ENCODE measurements around the gene GNAO1.

GNAO1 gene

DNA sequence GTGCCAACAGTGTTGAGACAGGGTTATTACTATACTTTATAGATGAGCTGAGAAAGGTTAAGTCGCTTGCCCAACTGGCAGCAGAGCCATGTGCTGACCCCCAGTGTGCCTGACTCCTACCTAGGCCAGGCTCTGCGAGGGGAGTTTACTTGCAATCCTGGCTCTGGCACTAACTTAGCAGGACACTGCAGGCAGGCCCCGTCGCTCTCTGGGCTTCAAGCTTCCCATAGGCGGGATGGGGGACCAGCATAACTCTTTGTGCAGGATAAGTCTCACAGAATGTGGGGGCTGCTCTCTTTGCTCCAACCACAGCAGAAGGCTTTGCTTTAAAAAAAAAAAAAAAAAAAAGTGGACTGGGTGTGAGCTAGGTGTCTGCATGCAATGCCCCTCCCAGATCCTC, 102.7 kb downstream of the GNAO1 start:
- DNase-seq (ENCODE audit: low read depth): no peak

DNA sequence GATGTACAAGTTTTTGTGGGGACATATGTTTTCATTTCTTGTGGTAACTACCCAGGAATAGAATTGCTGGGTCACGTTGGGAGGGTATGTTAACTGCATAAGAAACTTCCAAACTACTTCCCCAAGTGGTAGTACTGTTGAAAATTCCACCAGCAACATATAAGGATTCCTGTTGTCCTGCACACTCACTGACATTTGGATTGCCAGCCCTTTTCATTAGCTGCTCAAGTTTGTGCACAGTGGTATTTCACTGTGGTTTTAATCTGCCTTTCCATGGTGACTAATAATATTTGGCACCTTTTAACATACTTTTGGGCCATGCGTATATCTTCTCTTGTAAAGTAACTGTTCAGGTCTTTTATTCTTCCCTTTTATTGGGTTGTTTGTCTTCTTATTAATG, 103.3 kb downstream of the GNAO1 start:
- DNase-seq (ENCODE audit: low read depth): no peak

DNA sequence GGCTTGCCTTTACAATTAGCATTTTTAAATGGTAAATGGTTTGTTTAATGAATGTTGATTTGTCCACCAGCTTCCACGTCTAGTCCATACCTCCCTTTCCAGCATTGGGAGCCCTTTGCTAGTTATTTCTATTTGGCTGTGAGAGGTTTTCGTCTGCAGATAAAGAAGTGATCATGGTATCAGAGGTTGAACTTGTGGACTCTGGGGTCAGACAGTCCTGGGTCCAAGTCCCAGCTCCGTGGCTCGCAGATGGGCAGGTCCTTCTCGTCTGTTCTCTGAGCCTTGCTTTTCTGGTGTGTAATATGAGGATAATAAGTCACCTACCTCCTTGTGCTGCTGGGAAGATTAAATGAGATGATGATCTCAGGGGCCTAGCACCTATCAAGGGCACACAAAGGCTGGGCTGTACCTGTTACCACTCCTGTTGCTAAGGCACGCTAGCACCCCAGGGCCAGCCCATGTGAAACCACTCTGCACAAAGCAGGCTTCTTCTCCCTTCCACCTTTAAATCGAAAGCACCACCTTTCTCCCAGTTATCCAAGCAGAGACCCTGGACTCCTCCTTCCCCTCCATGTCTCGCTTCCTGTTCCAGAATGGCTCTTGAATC, 103.9 kb downstream of the GNAO1 start:
- DNase-seq (ENCODE audit: low read depth): no peak

DNA sequence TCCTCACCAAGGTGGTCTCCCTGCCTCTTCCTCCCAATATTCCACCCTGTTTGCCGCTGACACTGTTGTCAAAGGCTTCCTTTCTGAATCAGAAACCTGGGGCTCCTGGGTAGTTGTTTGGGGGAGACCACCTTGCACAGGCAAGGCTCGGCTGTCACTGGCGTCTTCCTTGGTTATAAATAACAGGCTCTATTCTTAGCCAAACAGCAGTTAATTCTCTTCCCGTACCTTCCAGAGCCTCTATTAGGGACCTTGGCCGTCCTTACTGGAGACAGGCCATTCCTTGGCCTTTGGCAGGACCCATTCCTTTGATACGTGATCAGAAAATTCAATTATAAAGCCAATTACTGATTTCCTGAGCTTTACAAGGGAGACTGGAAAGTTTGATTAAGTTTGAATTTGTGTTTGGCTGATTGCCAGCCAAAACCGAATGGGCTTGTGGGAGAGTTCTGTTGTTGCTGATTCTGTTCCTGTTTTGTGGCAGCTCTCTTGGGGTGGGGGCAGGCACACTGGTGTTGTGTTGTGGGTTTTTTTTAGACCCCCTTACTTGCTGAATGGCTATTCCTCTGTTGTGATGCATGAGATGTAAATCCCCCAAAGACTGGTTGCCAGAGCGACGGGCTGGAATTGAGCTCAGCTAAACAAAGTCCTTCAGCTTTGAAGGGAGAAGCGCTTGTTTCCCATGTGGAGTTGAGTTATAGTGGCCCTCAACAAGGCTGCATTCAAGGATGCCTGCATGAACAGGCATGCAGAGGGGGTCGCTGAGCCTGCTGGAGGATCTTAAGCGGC, 104.6 kb downstream of the GNAO1 start:
- no peak for DNase-seq (ENCODE audit: low read depth)

DNA sequence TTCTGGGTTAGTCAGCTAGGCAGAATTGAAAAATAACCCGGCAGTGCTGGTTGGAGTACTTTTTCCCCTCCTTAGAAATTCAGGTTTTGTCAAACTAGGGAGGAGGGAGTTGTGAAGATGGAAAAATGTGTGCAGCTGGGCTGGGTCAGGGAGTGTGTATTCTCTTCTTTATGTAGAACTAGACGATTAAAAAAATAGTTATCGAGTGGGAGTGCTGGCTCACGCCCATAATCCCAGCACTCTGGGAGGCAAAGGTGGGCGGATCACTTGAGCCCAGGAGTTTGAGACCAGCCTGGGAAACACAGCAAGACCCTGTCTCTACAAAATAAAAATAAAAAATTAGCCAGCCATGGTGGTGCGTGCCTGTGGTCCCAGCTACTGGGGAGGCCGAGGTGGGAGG, 106.4 kb downstream of the GNAO1 start:
- DNase-seq (ENCODE audit: low read depth): no peak

DNA sequence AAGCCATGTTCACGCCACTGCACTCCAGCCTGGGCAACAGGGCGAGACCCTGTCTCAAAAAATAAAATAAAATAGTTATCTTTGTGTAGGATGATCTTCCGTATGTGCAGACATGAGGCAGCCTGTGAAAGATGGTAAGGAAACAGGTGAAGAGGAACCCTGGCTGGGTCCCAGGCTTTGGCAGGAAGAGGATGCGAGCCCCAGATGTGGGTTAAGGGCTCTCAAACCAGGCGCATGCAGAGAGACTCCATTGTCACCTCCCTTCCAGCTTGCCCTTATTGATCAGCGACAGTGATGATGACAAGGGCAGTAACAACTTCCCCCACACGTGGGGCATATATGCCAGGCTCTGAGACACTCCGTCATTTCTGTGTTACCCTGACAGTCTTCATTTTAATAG, 106.8 kb downstream of the GNAO1 start:
- DNase-seq (ENCODE audit: low read depth): no peak

DNA sequence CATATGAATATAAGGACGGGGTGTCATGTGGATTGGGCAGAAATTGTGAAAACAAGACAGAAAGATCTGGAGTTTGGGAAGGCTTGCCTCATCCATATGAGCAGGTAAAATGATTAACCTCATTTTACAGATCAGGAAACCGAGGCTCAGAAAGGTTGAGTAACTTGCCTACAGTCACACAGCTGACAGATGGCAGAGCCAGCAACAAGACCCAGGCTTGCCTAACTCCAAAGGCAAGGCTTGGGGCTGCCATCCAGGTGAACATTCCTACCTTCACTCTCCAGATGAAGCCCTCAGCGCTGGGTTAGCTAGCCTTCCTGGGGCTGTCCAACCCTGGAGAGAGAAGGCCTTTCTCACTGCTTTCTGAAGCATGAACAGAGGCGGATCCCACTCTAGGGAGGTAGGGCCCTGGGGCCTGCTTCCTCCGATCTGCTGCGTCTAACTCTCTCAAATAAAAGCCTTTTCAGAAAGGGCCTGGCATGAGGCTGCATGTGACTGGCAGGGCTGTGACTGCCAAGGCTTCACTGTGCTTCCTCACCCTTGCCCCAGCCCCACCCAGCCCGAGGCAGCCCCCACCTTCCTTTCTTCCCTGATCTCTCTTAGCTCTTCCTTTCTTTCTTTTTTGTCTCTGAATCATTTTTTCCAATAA, 107.8 kb downstream of the GNAO1 start:
- no peak for DNase-seq (ENCODE audit: low read depth)

DNA sequence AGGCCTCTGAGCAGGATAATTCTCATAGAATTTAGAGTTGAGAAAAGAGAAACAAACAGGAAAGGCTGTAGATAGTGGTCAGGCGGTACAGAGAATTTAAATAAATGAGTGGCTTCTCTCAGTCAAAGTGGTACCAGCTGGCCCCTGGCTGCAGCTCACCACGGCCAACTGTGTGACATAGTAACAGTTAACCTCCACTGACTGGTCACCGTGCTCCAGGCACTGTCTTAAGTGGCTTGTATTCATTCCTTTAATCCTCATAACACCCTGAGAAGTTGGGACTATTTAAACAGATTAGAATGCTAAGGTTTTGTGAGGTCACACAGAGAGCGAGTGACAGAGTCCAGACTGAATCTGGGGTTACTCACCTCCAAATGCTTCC, 108.9 kb downstream of the GNAO1 start:
- no peak for DNase-seq (ENCODE audit: low read depth)

DNA sequence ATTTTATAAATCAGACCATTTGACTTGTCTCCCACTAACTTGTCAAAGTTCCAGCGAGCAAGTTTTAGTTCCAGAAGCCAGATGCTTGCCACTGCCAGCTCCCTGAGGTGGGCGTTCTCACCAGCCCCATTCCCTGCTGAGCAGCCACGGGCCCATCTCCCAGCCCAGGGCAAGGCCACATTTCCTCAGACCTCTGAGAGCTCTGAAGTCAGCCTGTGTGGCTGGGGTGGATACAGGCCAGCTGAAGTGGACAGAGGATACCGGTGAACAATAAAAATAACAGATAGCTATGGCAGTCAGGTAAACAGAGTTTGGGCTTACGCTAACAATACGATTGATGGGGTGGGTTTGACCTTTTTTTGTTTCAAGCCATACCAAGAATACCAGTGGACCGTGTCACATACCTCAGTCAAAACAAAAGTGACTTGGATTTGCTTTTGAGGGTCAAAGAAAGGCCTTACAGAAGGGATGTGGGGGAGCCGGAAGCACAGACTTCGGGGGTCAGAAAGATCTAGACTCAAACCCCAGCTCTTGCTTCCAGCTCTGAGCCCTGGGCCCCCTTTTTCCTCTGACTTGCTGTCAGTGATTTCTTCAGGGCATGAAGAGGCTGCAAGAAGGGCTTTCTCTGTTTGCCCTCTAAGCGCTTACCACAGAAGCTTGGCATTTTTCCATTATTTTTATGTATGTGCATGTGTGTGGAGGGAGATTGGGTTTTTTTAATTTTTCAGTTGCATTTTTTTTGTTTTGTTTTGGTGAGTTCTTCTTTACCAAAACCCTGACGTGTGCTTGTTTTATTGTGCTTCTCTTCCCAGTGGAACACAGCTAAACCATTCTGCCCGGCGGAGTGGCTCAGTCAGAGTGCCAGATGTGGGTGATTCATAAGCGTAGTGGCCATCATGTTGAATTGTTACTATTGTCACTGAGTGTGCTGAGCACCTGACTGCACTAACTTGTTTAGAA, 109.9 kb downstream of the GNAO1 start:
- DNase-seq (ENCODE audit: low read depth): no peak

DNA sequence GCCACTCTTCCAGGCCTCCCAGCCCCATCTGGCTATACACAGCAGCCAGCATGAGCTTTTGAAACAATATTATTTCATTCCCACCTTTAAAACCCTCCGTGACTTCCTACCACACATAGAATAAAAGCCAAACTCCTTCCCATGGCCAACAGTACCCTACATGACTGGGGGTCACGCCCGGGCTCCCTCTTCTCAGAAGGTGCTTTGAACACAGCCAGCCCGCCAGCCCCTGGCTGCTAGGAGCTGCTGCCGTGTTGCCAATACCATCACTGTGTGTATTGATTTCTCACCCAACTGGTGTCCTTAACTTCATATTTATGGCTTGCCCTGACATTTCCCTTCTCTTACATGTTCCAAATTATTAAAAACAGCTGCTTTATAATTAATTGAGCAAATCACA, 111.2 kb downstream of the GNAO1 start:
- no peak for DNase-seq (ENCODE audit: low read depth)

DNA sequence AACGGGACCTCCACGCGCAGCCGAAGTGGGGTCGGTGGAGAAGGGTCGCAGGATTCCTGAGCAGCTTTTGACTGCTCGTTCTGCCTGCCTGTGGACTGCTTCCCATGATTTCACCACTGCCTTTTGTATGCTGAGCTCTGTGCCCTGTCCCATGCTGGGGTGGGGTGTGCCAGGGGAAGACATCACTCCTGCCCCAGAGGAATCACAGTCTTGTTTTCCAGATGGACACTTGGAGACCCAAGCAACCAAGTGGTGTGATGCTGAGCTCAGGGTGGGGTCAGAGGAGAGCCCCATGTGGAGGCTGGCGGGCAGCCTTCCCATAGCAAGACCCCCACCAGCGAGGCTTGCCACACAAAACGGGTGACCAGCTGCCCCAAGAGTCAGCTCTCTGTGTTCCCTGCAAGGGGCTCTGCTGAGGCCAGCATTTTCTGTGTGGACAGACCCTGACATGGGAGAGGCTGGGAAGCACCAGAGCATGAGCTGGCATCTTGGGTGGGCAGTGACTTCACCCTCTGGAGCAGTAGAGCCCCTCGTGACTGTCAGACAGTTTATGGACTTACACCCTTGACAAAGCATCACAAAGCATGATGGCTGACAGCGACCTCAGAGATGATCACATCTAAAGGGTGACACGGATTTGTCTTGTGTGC, 111.9 kb downstream of the GNAO1 start:
- no peak for DNase-seq (ENCODE audit: low read depth)

DNA sequence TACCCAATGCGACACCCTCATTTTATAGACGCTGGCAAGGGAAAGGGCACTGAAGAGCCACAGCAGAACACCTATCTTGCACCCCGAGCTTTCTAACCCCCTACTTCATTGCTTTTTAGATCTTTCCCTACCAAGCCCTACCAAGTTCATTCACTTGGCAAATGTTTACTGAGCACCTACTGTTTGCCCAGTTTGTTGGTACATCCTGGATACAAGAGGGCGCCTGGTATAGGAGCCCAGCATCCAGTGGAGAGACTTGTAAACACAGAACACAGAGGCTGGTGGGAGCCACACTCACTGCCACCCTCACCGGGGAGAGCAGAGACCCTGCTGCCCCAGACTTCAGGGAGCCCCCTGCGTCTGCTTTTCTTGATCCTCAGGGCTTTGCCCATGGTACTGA, 112.6 kb downstream of the GNAO1 start:
- no peak for DNase-seq (ENCODE audit: low read depth)

DNA sequence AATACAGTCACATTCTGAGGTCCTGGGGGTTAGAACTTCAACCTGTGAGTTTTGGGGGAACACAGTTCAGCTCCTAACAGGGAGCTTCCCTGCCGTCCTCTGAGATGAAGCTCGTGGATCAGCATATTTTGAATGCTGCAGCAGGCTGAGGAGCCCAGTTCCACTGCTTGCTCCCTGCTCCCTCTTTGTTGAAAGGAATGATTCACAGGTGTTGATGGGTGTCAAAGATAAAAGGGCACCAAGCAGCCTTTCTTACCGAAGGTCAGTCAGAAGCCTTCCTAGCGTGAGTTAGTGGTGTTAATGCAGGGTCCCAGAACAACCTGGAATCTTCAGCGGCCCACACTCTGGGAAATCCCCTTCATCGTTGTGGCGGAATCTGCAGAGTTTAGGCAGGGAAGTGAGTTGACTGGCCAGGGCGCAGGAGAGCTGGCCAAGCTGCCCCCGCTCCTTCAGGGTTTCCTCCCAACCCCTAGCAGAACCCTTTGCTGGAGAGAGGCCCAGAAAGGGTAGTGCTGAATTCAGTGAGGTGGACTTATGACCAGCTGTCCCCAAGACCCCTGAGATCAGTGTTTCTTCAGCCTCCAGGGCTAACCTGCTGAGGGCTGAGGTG, 114.8 kb downstream of the GNAO1 start:
- DNase-seq (ENCODE audit: low read depth): no peak

DNA sequence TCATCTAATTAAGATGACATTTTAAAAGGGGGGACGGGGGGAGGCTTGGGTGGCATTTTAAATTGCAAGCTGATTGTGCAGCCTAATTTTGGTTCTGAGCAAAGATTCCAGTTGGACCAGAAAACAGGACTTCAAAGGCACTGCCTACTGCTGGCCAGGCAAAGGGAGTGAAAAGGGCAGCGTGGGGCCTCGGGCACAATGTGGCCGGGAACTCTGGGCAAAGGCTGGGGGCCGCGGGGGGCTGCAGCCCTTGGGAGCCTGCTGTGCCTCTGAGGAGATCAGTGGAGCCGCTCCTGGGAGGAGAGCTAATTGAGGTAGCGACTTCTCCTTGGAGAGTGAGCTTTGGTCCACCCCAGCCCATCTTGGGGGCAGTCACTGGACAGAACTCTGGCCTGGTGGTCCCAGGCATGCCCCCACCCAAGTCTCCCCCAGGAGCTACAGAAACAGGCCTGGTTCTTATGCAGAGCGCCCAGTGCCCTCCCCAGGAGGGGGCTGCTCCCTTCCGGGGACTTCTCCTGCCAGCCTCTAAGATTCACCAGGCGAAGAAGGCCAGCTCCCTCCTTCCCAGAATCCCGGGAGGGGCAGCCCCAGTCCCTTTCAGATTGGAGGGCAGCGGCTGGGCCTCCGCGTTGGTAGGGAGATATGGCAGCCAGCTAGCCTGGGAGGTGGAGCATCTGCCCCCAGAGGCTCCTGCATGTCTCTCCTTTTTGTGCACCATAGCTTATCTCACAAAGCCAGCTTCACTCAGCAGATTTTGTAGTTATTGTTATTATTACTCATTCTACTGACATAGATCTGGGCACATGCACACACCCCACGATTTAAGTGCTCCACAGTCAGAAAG, 115.6 kb downstream of the GNAO1 start:
- DNase-seq (ENCODE audit: low read depth): no peak

DNA sequence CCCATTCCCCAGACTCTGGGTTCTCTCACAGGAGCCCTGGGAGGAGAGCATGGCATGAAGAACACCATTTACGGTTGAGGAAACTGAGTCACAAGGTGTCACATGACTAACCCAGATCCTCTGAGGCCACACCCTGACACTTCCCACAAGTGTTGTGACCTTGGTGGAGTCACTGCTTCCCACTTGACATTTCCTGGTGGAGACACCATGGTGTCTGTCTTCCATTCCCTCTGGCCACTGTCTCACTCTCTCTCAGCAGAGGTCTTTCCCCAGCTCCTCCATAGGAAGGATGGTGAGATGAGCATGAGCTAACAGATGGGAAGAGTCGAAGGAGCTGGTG, 116.2 kb downstream of the GNAO1 start:
- no peak for DNase-seq (ENCODE audit: low read depth)

DNA sequence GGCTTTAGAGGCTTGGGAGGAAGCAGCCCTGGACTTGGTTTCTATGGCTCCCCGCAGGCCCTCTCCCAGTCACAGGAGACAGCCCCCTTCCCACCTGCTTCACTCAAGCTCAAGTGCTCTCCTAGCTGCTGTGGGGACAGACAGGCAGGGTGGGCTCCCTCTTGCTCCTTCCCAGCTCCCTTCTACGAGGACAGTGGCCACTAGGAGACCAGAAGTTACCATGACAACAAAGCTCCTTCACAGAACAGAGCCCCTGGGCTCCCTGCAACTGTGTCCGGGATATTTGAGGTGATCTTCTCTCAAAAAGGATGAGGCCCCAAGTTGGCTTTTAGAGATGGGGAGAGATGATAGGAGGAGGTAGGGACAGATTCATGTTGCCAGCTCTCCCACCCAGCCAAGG, 117.7 kb downstream of the GNAO1 start:
- no peak for DNase-seq (ENCODE audit: low read depth)

DNA sequence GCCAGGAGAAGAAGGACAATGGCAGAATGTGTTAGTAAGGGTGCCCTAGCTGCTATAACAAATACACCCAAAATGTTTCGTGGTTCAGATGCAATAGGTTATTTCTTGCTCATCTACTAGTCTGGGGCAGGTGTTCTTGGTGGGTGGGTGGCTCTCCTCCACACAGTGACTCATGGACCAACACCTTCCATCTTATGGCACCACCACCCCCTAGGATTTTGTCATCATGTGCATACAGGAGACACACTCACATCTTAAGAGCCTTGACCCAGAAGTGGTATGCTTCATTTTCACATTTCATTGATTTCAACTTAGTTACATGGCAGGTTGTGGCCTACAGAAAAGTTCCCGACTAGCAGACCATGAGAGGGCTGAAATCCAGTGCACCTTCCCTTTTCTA, 119.4 kb downstream of the GNAO1 start:
- no peak for DNase-seq (ENCODE audit: low read depth)

DNA sequence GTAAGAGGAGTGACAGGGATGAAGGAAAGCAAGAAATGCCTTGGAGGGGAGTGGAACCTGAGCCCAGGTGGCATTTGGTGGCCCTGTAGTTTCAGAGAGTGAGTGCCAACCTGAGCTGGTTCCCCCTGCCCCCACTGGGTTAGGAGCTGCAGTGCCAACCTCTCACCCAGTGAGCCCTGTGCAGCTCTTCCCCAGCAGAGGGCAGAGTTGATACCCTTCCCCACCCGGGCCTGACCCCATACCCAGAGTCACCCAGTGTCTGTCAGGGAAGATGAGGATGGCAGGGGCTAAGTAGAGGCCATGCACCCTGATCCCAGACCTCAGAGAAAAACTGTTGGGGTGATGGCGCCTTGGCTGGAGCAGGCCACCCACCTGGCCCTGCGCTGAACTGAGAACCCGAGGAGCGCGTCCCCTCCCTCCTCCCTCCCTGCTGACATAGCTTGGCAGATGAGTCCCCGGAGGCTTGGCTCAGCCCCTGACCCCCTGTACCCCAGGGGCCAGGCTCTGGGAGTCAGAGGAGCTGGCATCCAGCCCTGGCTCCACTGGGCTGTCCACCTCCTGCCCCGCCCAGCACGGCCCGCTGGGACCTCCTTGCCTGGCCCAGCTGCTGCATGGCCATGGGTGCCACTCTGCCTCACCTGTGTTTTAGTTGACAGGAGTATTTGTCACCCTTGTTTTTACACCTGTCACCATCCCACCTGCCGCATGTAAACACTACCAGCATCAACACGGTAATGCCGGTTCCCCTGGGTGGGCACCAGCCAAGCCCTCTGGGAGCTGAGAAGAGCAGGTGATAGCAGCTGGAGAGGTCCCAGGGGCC, 120.1 kb downstream of the GNAO1 start:
- DNase-seq (ENCODE audit: low read depth): no peak

DNA sequence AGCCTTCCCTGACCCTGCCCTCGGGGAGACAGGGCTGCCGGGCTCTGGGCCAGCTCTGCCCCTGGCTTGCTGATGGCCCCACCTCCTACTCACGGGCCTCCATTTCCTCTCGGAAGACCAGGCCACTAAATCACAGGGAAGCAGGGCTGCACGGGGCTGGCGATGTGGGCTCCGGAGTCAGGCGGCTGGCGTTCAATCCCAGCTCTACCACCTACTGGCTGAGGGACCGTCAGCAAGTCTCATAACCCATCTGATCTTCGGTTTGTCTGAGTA, 120.7 kb downstream of the GNAO1 start:
- DNase-seq (ENCODE audit: low read depth): no peak

DNA sequence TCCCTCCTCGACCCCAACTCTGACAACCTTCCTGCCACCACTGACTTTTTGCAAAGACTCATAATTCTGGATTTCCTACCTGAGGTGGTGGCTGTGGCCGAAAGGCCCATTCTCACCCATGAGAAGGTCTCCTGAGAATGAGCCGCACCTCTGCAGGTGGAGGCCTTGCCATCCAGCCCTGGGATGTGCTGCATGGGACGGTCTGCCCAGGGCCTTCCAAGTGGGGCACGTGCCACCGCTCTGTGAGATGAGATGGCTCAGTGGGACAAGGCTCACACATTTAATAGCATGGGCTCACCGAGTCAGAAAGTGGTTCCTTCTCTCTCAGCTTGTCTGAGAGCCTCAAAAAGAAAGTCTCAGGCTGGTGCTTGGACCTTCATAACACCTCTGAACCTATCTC, 121.3 kb downstream of the GNAO1 start:
- DNase-seq (ENCODE audit: low read depth): no peak

Data from activated T-cell treated with anti-CD3 and anti-CD28 coated beads for 24 hours (primary cell).